Putamen (tissue), 1 donor: ENCODE data around the gene FAM9C.
"Not testable (repeated sequence)": the region's sequence is repeated elsewhere in the genome, so short reads cannot be mapped to it uniquely, and the experiment has no call there.

Source experiments
- DNase-seq: peaks from one replicate; pipeline ENCODE4 v3.0.0-alpha.2; 2016; ENCODE audit warnings: low spot score

Gene FAM9C

DNA sequence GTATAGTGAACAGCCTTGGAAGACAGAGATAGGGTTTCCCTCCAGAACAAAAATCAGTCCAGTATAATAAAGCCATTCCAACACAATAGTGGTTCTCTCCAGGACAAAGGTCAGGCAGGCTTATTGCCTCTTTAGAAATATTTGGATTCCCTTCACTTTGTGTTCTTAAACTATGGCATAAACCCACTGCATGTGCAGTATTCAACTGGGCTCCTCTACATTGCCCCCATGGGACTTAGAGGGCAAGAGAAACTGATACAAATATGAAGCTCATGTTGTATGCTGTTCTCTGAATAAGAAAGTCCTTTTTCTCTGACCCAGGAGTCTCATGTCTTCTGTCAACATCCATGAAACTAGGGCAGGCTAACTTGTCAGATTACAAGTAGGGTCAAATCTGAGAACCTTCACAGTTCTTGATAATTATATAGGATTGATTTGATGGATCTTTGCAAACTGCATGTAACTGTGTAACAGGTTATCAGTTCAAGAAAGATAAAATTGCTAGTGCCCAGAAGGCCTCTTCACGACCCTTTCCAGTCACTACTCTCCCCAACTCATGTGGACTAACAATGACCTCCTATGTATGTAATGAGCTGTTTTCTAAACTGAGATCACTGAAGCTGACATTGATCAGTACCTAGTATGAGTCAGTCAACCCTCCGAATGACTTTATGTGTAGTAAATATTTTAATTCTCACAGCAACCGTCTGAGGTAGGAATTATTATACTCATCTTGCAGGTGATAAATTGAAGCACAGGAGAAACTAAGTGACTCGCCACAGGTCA, 31.9 kb upstream of the FAM9C start:
- no peak for DNase-seq

- DNase-seq, result no peak
Observed at GRCh38 chrX:13074297-13075262, 30.2 kb upstream of the FAM9C start.

GRCh38 chrX:13069771-13070416, 25.5 kb upstream of the FAM9C start:
- DNase-seq, result no peak

DNA sequence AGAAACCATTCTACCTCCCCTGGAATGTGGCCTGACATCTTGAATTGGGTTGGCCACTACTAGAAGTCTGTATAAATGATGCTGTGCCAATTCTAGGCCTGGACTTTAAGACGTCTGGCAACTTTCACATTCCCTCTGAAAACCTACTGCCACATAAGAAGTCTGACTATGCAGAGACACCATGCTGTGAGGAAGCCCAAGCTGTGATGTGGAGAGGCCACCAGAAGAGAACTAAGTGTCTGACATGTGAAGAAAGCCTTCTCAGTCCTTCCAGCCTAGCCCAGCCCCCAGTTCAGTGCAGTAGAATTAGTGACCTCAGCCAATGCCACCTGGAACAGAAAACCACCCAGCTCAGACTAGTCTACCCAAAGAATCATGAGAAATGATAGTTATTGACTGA, 24.2 kb upstream of the FAM9C start:
- no peak for DNase-seq

DNA sequence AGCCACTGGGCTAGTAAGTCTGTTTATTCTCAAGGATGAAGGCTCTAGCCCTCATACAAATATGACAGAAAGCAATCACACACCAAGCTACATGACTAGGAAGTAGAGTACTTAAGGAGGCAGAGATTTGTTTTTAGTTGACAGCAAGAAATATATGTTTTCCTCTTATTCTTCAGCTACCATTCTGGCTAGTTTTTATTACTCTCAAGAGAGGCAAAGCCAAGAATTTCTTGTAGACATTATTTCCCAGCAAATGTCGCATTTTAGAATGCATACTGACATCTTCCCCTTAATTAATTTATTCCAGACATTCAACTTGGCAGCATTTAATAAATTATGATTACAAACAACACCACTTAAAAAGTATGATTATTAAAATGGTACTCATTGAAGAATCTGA, 23.4 kb upstream of the FAM9C start:
- no peak for DNase-seq

DNA sequence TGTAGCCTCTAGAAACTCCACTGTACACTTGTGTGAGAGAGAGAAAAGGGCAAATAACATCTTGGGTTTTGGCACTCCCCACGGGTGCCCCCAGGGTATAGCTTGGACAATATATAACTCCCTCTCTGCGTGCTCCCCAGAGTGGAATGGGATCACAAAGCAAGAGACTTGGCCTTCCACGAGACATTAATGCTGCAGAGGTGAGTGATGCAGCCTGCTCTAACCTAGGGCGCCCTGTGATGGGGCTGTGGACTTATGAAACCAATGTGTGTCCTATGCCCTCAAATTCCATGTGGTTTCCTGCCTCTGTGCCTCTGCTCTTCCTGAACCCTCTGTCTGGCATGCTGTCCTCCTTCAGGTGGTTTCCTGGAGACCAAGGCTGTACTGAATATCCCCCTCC, 22.0 kb upstream of the FAM9C start:
- no peak for DNase-seq

DNA sequence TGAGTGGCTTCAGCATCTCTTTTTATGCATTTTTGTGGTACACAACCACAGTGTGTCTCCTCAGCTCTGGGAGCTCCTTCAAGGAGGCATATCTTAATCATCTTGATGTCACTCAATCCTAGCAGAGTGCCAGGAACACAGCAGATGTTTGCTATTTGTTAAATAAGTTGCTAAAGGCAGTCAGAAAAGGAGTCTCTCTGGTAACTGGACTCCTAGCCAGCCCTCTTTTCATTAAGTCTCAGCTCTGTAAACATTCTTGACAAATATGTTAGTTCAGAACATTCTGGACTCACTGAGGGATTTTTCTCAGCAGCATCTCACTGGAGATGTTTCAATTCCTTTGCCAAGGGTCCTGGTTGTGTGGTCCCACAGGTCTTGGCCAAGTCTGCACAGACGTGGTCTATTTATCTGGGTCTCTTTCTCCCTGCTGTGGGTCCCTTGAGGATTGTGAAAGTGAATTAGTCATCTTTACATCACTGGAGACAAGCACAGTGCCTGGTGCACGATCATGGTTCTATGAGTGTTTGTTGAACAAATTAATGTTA, 20.3 kb upstream of the FAM9C start:
- no peak for DNase-seq

GRCh38 chrX:13063124-13063523, 18.7 kb upstream of the FAM9C start:
- not testable (repeated sequence) for DNase-seq

DNA sequence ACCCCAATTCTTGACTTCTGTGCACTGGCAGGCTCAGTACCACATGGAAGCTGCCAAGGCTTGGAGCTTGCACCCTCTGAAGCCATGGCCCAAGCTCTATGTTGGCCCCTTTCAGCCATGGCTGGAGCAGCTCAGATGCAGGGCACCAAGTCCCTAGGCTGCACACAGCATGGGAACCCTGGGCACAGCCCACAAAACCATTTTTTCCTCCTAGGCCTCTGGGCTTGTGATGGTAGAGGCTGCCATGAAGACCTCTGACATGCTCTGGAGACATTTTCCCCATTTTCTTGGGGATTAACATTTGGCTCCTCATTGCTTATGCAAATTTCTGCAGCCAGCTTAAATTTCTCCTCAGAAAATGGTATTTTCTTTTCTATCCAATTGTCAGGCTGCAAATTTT, 17.9 kb upstream of the FAM9C start:
- DNase-seq, result not testable (repeated sequence)

DNA sequence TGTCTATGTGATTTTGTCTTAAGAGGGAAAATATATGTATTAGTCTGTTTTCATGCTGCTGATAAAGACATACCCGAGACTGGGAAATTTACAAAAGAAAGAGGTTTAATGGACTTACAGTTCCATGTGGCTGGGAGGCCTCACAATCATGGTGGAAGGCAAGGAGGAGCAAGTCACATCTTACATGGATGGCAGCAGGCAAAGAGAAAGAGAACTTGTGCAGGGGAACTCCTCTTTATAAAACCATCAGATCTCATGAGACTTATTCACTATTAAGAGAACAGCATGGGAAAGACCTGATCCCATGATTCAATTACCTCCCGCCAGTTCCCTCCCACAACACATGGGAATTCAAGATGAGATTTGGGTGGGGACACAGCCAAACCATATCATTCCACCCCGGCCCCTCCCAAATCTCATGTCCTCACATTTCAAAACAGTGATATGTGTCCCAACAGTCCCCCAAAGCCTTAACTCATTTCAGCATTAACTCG, 16.8 kb upstream of the FAM9C start:
- not testable (repeated sequence) for DNase-seq

DNA sequence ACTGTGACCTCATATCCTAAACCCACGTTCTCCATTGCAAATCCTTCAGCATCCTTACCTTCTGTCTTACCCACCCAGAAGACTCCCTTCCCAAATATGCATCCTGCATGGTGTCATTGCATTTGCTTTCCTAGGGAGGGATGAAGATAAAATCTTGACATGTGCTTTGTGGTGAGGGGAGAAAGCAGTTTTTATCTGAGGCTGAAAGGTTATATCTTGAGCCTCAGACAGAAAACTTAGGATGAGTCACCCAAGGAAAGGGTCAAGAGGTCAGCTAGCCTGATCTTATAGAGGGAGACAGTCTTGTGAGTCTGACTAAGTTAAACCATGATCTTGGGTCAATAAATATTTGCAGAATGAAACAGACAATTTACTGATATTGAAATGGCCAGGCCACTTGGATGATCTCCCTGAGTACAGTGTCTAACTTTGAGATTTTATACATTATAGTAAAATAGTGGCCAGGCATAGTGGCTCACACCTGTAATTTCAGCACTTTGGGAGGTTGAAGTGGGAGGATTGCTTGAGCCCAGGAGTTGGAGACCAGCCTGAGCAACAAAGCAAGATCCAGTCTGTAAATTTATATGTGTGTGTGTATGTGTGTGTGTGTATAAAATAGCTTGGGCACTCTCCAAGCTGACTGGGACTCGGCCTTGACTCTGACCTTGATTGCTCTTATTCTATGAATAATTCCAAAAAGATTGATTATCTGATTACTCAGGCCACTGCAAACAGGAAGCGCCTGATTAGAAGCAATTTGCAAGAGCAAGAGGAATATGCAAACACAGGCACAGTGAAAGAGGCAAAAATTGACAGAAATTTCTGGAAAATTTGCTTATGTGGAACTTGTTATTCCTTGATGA, 15.4 kb upstream of the FAM9C start:
- DNase-seq, result no peak

- DNase-seq, result no peak
Observed at GRCh38 chrX:13055486-13055885, 11.1 kb upstream of the FAM9C start.

- no peak for DNase-seq
Observed at GRCh38 chrX:13053171-13053570, 8.8 kb upstream of the FAM9C start.

DNA sequence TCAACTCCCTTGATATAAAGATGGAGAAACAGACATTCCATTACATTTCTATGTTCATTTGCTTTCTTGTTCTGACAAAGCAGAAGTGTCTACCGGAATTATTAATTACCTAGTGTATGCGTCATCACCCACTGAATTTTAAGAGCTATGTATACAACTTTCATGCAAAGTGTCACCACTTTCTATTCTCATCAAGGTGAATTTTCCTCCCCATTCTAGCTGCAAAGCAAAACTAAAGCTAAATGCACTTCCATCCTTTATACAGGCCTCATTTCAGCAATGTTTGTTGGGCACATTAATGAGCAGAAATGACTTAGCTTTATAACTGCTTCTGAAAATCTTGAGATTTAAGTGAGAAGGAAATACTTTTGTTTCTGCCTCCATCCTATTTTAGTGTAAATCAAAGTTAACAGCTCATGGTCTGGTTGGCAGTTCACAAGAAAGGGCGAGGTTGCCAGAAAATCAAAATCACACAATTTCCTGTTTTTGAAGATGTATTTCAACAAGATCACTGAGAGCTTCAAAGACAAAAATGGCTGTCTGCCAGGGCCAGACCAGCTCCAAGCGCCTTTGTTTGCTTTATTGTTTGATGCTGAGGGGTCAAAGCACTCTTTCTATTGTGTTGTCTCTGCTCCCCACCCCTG, 7.2 kb upstream of the FAM9C start:
- peak; percentile 50 for DNase-seq

DNA sequence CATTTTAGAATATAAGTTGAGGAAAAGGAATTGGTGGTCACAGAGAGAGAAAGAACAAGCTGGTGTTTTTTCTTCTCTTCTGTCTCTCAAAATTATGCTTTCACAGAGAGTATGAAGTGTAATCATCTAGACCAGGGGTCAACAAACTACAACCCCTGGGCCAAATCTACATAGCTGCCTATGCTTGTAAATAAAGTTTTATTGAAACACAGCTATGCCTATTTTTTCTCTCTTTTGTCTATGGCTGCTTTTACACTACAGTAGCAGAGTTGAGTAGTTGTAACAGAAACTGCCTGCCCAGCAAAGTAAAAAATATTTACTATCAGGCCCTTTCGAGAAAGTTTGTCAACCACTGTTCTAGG, 6.7 kb upstream of the FAM9C start:
- DNase-seq, result no peak

- no peak for DNase-seq
Observed at GRCh38 chrX:13050151-13050550, 5.7 kb upstream of the FAM9C start.

GRCh38 chrX:13048280-13048679, 3.9 kb upstream of the FAM9C start:
- no peak for DNase-seq

GRCh38 chrX:13047759-13048158, 3.3 kb upstream of the FAM9C start:
- DNase-seq, result no peak

GRCh38 chrX:13046141-13046855, 1.9 kb upstream of the FAM9C start:
- DNase-seq, result no peak

- DNase-seq, result no peak
Observed at GRCh38 chrX:13043938-13044337, 482 bp downstream of the FAM9C start.
